OCI-LY7 (cell line): ENCODE data around the gene NSRP1. TPM values are rescaled to one million over a fixed set of nuclear protein-coding genes. Genes with fewer than 3 reads are reported as not detected.

ENCODE experiments used
- BruUV-seq: library from RNA; stranded (reverse); fragments of 400-500 nt; replicated peaks from 2 replicates; lab custom pipeline; 2021; lab: Mats Ljungman, UMichigan
- CTCF ChIA-PET: fragments of 300-600 bp; sonication (Branson Sonifier 250); formaldehyde crosslinking; loops from one replicate; lab custom pipeline; 2022; ENCODE audit warnings: antibody characterized with exemption; ENCODE audit not compliant: unreplicated experiment; lab: Charles Lee
- POLR2A ChIA-PET: fragments of 300-600 bp; sonication (Branson Sonifier 250); formaldehyde crosslinking; loops from one replicate; lab custom pipeline; 2022; ENCODE audit warnings: antibody characterized with exemption; lab: Charles Lee
- DNase-seq: peaks from one replicate; pipeline ENCODE4 v3.0.0-alpha.2; 2015; ENCODE audit warnings: low spot score
- H2AFZ ChIP-seq: fragments of 200-600 bp; sonication (generic), shearing (Covaris generic); 2 replicates; pipeline ENCODE4 v1.6.1; 2014; ENCODE audit warnings: mild to moderate bottlenecking, antibody characterized with exemption, low read length, moderate library complexity
- H3K27ac ChIP-seq: fragments of 200-600 bp; sonication (generic); 2 replicates; pipeline ENCODE4 v1.5.1; 2014; ENCODE audit warnings: mixed run types, low read depth, mild to moderate bottlenecking, moderate library complexity, low read length, inconsistent platforms; ENCODE audit not compliant: poor library complexity, severe bottlenecking
- H3K36me3 ChIP-seq: fragments of 200-600 bp; sonication (generic); 2 replicates; pipeline ENCODE4 v1.6.1; 2014; ENCODE audit warnings: mild to moderate bottlenecking, antibody characterized with exemption, low read length, moderate library complexity, mixed read lengths; ENCODE audit not compliant: insufficient read depth
- H3K4me1 ChIP-seq: fragments of 200-600 bp; sonication (generic); 2 replicates; pipeline ENCODE4 v1.5.1; 2014; ENCODE audit warnings: mild to moderate bottlenecking, low read length; ENCODE audit not compliant: insufficient read depth, poor library complexity, severe bottlenecking
- H3K4me2 ChIP-seq: fragments of 200-600 bp; sonication (generic); 2 replicates; pipeline ENCODE4 v1.6.1; 2014; ENCODE audit warnings: mild to moderate bottlenecking, low read length
- H3K4me3 ChIP-seq: fragments of 200-600 bp; sonication (generic); 2 replicates; pipeline ENCODE4 v1.5.1; 2014; ENCODE audit warnings: mild to moderate bottlenecking, low read depth, low read length; ENCODE audit not compliant: poor library complexity, severe bottlenecking
- H3K79me2 ChIP-seq: fragments of 200-600 bp; sonication (generic); 2 replicates; pipeline ENCODE4 v1.6.1; 2016; ENCODE audit warnings: low read depth, mild to moderate bottlenecking, low read length, moderate library complexity, mixed read lengths; ENCODE audit not compliant: insufficient read depth
- H3K9me2 ChIP-seq: fragments of 200-600 bp; sonication (generic); 2 replicates; pipeline ENCODE4 v1.6.1; 2016; ENCODE audit warnings: mild to moderate bottlenecking, low read length, mixed read lengths; ENCODE audit not compliant: insufficient read depth
- H3K9me3 ChIP-seq: fragments of 200-600 bp; sonication (generic); 2 replicates; pipeline ENCODE4 v1.6.1; 2014; ENCODE audit warnings: mild to moderate bottlenecking, mixed run types, low read length, mixed read lengths
- H4K20me1 ChIP-seq: fragments of 200-600 bp; sonication (generic); 2 replicates; pipeline ENCODE4 v1.6.1; 2014; ENCODE audit warnings: mild to moderate bottlenecking, antibody characterized with exemption, low read length, moderate library complexity, mixed read lengths; ENCODE audit not compliant: insufficient read depth
- CTCF ChIP-seq: fragments of 200-600 bp; sonication (generic); conservative IDR thresholded peaks from 2 replicates; pipeline ENCODE4 v1.5.1; 2014; ENCODE audit warnings: mild to moderate bottlenecking, antibody characterized with exemption, low read length, moderate library complexity, mixed read lengths
- EZH2phosphoT487 ChIP-seq: fragments of 200-600 bp; sonication (generic); IDR thresholded peaks from 2 replicates; pipeline ENCODE4 v1.6.1; 2018; ENCODE audit warnings: low read depth, borderline replicate concordance, mild to moderate bottlenecking, mixed run types, antibody characterized with exemption, low read length, moderate library complexity, mixed read lengths
- intact Hi-C: fragments of 100-400 bp; cut with micrococcal nuclease; formaldehyde crosslinking; loops from one replicate; pipeline ENCODE4 v1.10.0; 2022; ENCODE audit not compliant: unreplicated experiment
- total RNA-seq, 2 experiments: library from RNA; depleted of rRNA in 1 of 2; stranded (reverse); fragments of >200 nt in 1 of 2; shearing (Covaris generic) in 1 of 2; gene quantifications; 2 replicates each; pipeline ENCODE4 v1.2.3, GENCODE V29; 2014 to 2022

NSRP1 gene
- total RNA-seq, 2 experiments from 2014 or later = 18.6 to 44.1 TPM

- intact Hi-C loops = no loop called here
These were observed 103.2 kb downstream of the NSRP1 start for GRCh38 chr17:30219833-30220232.

GRCh38 chr17:30220414-30220813 is 103.8 kb downstream of the NSRP1 start:
- no TSS peak for BruUV-seq
- ChIA-PET POLR2A (no interaction called here), CTCF (no interaction called here)
- Histone ChIP-seq H3K27ac (no peak overlapping the region), H3K9me3 (no peaks in the 10 kb centered on the region), H3K36me3 (no peaks in the 10 kb centered on the region), H3K4me1 (no peaks in the 10 kb centered on the region), H4K20me1 (no peaks in the 10 kb centered on the region), H2AFZ (no peak overlapping the region), H3K4me3 (no peak overlapping the region), H3K79me2 (no peaks in the 10 kb centered on the region), H3K9me2 (no peaks in the 10 kb centered on the region), H3K4me2 (no peak overlapping the region)
- TF ChIP-seq CTCF (no peak), EZH2phosphoT487 (no peak)
- intact Hi-C loops = no loop called here
- no peak for DNase-seq

More at GRCh38 chr17:30219833-30220232, 103.2 kb downstream of the NSRP1 start:
- Histone ChIP-seq H3K27ac (no peak overlapping the region), H3K9me3 (no peaks in the 10 kb centered on the region), H3K4me2 (no peak overlapping the region), H3K9me2 (no peaks in the 10 kb centered on the region), H3K79me2 (no peaks in the 10 kb centered on the region), H4K20me1 (no peaks in the 10 kb centered on the region), H3K4me3 (no peak overlapping the region), H2AFZ (no peak overlapping the region), H3K4me1 (no peaks in the 10 kb centered on the region), H3K36me3 (no peaks in the 10 kb centered on the region)
- no peak for DNase-seq
- no peak for TF ChIP-seq EZH2phosphoT487
- no TSS peak for BruUV-seq
- POLR2A ChIA-PET = no interaction called here
- CTCF ChIA-PET = no interaction called here

GRCh38 chr17:30221346-30221745 is 104.7 kb downstream of the NSRP1 start:
- no peaks in the 10 kb centered on the region for H3K36me3 ChIP-seq
- H4K20me1 ChIP-seq = no peaks in the 10 kb centered on the region
- intact Hi-C loops = no loop called here
- no peaks in the 10 kb centered on the region for H3K79me2 ChIP-seq
- no peaks in the 10 kb centered on the region for H3K4me1 ChIP-seq
- DNase-seq = no peak
- H3K27ac ChIP-seq = no peak overlapping the region
- TF ChIP-seq CTCF = no peak
- no peak for TF ChIP-seq EZH2phosphoT487
- no TSS peak for BruUV-seq
- no peaks in the 10 kb centered on the region for H3K9me3 ChIP-seq
- H3K4me2 ChIP-seq = no peak overlapping the region
- POLR2A ChIA-PET = no interaction called here
- H3K9me2 ChIP-seq = no peaks in the 10 kb centered on the region
- no peak overlapping the region for H2AFZ ChIP-seq
- no peak overlapping the region for H3K4me3 ChIP-seq
- CTCF ChIA-PET = no interaction called here
